Measurements from ENCODE around the gene TMPRSS3.

Gene TMPRSS3

DNA sequence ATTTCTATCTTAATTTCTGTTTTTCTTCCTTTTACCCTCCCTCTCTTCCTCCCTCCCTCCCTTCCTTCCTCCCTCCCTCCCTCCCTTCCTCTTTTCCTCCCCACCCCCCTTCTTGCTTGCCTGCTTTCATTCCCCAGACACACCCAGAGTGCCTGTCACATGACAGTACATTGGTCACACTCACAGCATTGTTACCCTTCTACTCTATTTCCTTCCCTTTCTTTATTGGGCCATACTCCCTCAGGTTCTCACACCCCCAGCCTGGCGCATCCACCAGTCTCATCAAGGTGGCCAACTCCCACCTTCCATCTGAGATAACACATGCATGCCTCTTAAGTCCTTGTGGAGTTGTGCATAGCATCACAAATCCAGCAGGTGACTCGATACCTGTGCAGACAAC lies 10.9 kb downstream of the TMPRSS3 start:
- Histone ChIP-seq H3K27ac (ENCODE audit: low read length) (no peak overlapping the region), H3K36me3 (ENCODE audit: control insufficient read depth, low read depth, low read length) (no peaks in the 10 kb centered on the region), H3K9me3 (ENCODE audit: control insufficient read depth, low read depth, low read length) (no peaks in the 10 kb centered on the region), H3K4me3 (ENCODE audit: low read length) (no peak overlapping the region), H3K4me1 (ENCODE audit: control insufficient read depth, low read depth, low read length) (peaks cover 9% of the 10 kb centered on the region), H3K9ac (ENCODE audit: low read length) (no peak overlapping the region), H3K27me3 (ENCODE audit: control insufficient read depth, insufficient read depth, low read length) (no peaks in the 10 kb centered on the region)

DNA sequence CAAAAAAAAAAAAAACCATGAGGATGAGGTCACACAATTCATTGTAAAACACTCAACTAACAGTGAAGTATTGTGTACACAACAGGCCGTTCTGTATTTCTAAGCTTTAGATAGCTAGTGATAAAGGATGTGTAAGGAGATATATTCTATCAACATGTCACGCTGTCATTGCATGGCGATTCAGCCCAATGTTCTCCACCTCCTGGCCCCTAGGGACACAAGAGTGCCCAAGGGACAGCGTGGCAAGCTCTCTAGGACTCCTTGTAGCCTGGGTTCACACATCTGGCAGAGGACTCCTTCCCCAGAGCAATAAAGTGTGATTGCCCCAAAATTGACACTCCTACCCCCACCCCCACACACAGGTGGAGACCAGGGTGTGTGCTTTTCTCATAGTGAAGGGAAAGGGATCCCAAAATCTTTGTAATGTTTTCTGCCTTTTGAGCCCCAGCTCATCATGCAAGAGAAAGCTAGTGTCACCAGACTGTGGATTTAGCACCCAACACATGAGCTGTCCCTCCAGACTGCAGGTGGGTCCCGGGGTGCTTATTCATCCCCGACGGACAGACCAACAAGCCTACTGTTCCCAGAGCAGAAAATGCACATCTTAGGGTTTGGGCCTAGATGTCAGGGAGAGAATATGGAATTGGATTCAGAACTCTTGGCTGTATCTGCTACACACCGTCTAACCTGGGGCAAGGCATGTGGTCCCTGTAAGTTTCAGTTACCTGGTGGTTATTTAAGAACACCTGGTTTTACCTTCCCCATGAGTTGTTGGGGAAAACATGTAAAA lies 11.5 kb downstream of the TMPRSS3 start:
- Histone ChIP-seq H3K27ac (ENCODE audit: low read length) (no peak overlapping the region), H3K4me1 (ENCODE audit: control insufficient read depth, low read depth, low read length) (peaks cover 3% of the 10 kb centered on the region), H3K4me3 (ENCODE audit: low read length) (no peak overlapping the region), H3K27me3 (ENCODE audit: control insufficient read depth, insufficient read depth, low read length) (no peaks in the 10 kb centered on the region), H3K9ac (ENCODE audit: low read length) (no peak overlapping the region), H3K9me3 (ENCODE audit: control insufficient read depth, low read depth, low read length) (no peaks in the 10 kb centered on the region), H3K36me3 (ENCODE audit: control insufficient read depth, low read depth, low read length) (no peaks in the 10 kb centered on the region)

DNA sequence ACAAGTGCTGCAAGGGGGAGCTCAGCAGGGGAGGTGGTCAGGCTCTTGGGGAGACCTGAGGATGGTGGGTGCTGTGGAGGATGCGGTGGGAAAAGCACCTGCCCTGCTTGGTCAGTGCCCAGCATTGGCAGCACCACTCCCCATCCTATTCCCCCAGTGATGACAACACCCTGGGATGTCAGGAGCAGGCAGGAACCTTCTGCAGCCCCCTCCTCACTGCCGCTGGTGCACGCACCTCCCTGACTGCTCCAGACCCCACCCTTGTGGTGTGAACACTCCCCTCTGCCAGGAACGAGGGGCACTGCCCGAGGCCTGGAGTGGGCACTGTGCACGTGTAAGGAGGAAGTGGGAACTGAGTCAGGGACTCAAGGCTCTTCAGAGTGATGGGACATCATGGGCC lies 12.5 kb downstream of the TMPRSS3 start:
- Histone ChIP-seq H3K4me1 (ENCODE audit: control insufficient read depth, low read depth, low read length) (no peaks in the 10 kb centered on the region), H3K36me3 (ENCODE audit: control insufficient read depth, low read depth, low read length) (no peaks in the 10 kb centered on the region), H3K4me3 (ENCODE audit: low read length) (no peak overlapping the region), H3K9me3 (ENCODE audit: control insufficient read depth, low read depth, low read length) (no peaks in the 10 kb centered on the region), H3K27me3 (ENCODE audit: control insufficient read depth, insufficient read depth, low read length) (no peaks in the 10 kb centered on the region), H3K27ac (ENCODE audit: low read length) (no peak overlapping the region), H3K9ac (ENCODE audit: low read length) (no peak overlapping the region)

DNA sequence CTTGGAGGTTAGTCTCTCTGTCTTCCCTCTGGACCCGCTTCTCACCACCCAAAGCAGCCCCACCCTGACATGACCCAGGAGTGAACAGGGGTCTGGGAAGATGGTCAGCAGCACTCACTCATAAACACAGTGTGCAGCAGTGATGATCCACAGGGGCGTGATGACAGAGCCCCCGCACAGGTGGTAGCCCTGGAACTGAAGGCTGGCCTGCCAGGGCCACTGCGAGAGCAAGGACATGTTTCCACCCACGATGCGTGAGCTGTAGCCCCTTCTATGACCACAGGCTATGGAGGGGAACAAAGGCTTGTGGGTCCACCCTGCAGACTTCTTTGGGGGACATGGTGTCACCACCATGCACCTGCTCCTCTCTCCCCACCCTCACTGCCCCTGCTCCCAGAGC lies 12.9 kb downstream of the TMPRSS3 start:
- Histone ChIP-seq H3K4me1 (ENCODE audit: control insufficient read depth, low read depth, low read length) (no peaks in the 10 kb centered on the region), H3K36me3 (ENCODE audit: control insufficient read depth, low read depth, low read length) (no peaks in the 10 kb centered on the region), H3K27ac (ENCODE audit: low read length) (no peak overlapping the region), H3K9ac (ENCODE audit: low read length) (no peak overlapping the region), H3K4me3 (ENCODE audit: low read length) (no peak overlapping the region), H3K27me3 (ENCODE audit: control insufficient read depth, insufficient read depth, low read length) (no peaks in the 10 kb centered on the region), H3K9me3 (ENCODE audit: control insufficient read depth, low read depth, low read length) (no peaks in the 10 kb centered on the region)

DNA sequence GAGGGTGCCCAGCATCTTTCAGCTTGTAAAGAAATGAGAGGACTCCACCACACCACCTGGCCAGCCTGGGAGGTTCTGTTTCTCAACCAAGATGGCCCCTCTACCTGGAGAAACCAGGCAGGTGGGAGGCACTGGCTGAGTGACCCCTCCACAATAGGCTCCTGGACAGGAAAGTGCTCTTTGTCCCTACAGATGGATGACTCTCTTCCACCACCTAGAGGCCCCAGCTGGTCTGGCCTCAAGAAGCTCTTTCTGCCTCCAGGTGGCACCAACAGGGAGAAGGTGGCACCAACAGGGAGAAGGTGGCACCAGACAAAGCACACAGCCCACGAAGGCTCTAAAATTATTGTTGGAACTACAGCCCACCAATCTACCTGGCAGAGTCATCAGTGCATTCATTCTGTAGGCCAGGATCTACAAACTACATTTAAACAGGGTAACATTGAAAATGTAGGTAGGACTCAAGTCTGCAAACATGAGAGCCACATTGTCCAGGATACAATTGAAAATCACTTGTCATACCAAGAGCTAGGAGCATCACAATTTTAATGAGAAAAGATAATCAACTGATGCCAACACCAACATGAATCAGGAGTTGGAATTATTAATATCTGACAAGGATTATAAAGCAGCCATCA lies 14.4 kb downstream of the TMPRSS3 start:
- H3K4me3 ChIP-seq (ENCODE audit: low read length) = no peak overlapping the region
- H3K27ac ChIP-seq (ENCODE audit: low read length) = no peak overlapping the region
- no peaks in the 10 kb centered on the region for H3K4me1 ChIP-seq (ENCODE audit: control insufficient read depth, low read depth, low read length)
- no peaks in the 10 kb centered on the region for H3K9me3 ChIP-seq (ENCODE audit: control insufficient read depth, low read depth, low read length)
- H3K36me3 ChIP-seq (ENCODE audit: control insufficient read depth, low read depth, low read length) = no peaks in the 10 kb centered on the region
- H3K27me3 ChIP-seq (ENCODE audit: control insufficient read depth, insufficient read depth, low read length) = no peaks in the 10 kb centered on the region
- no peak overlapping the region for H3K9ac ChIP-seq (ENCODE audit: low read length)

DNA sequence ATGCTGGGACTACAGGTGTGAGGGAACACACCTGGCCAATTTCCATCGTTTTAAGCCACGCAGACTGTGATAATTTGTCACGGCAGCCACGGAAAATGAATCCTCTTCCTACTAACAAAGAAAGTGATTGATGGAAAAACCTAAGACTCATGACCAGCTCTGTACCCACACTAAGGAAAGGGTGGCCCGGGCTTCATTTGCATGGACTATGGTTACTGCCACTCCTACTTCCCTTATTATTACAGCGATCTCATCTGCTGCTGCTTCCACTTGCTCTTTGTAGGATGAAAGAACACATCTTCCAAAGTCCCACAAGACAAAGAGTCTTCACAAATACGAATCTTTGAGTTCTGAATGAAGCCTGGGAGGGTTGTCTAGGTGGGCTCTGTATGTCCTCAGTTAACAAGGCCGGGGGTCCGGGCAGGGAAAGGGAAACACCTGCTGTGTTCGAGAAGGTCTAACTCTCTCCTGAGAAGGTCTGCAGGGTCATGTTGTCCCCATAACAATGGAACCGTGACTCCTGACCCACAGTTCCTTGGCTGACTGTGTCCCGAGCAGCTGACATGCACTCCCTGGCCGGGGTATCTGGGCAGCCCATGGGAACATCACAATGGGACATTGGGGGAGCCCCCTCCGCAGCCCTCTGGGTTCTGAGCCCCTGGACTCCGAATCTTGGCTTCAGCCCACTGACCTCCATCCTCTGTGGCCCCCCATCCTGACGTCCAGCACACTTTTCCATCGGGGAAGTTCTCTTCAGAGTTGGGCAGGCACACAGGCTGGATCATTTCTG lies 16.2 kb downstream of the TMPRSS3 start:
- no peak overlapping the region for H3K4me3 ChIP-seq (ENCODE audit: low read length)
- no peaks in the 10 kb centered on the region for H3K36me3 ChIP-seq (ENCODE audit: control insufficient read depth, low read depth, low read length)
- no peak overlapping the region for H3K27ac ChIP-seq (ENCODE audit: low read length)
- no peak overlapping the region for H3K9ac ChIP-seq (ENCODE audit: low read length)
- H3K27me3 ChIP-seq (ENCODE audit: control insufficient read depth, insufficient read depth, low read length) = peaks cover 14% of the 10 kb centered on the region
- peaks cover 1% of the 10 kb centered on the region for H3K4me1 ChIP-seq (ENCODE audit: control insufficient read depth, low read depth, low read length)
- no peaks in the 10 kb centered on the region for H3K9me3 ChIP-seq (ENCODE audit: control insufficient read depth, low read depth, low read length)

DNA sequence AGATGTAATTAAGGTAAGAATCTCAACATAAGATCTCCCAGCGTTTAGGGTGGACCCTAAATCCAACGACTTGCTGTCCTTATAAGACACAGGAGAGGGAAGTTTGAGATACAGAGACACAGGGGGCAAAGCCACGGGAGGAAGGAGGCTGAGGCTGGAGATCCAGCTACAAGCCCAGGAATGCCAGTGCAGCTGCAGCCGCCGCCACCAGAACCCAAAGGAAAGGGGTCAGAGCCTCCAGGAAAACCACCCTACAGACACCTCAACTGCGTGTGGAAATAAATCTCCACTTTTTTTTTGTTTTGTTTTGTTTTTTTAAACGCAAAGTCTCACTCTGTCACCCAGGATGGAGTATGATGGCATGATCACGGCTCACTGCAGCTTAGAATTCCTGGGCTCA lies 17.4 kb downstream of the TMPRSS3 start:
- H3K4me1 ChIP-seq (ENCODE audit: control insufficient read depth, low read depth, low read length) = peaks cover 6% of the 10 kb centered on the region
- no peak overlapping the region for H3K27ac ChIP-seq (ENCODE audit: low read length)
- peaks cover 23% of the 10 kb centered on the region for H3K27me3 ChIP-seq (ENCODE audit: control insufficient read depth, insufficient read depth, low read length)
- no peak overlapping the region for H3K9ac ChIP-seq (ENCODE audit: low read length)
- H3K36me3 ChIP-seq (ENCODE audit: control insufficient read depth, low read depth, low read length) = no peaks in the 10 kb centered on the region
- H3K4me3 ChIP-seq (ENCODE audit: low read length) = no peak overlapping the region
- no peaks in the 10 kb centered on the region for H3K9me3 ChIP-seq (ENCODE audit: control insufficient read depth, low read depth, low read length)

DNA sequence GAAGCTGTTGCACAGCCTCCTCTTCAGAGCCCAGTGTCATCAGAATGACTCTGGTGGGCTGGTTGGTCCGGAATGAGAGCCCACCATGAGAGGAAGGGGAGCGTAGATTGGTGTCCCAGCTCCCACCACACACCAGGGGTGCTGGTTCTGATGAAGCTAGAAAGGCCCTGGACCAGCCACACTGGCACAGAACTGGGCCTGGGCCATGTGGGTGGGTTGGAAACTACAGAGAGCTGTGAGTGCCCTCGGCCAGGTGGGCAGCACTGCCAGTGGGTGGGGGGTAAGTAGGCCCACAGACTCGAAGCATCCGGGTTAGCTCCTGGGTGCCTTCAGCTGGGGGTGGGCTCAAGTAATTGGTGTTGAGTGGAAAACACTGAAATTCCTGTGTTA lies 17.9 kb downstream of the TMPRSS3 start:
- Histone ChIP-seq H3K4me1 (ENCODE audit: control insufficient read depth, low read depth, low read length) (peaks cover 6% of the 10 kb centered on the region), H3K27me3 (ENCODE audit: control insufficient read depth, insufficient read depth, low read length) (peaks cover 23% of the 10 kb centered on the region), H3K27ac (ENCODE audit: low read length) (no peak overlapping the region), H3K9ac (ENCODE audit: low read length) (no peak overlapping the region), H3K4me3 (ENCODE audit: low read length) (no peak overlapping the region), H3K36me3 (ENCODE audit: control insufficient read depth, low read depth, low read length) (no peaks in the 10 kb centered on the region), H3K9me3 (ENCODE audit: control insufficient read depth, low read depth, low read length) (no peaks in the 10 kb centered on the region)

DNA sequence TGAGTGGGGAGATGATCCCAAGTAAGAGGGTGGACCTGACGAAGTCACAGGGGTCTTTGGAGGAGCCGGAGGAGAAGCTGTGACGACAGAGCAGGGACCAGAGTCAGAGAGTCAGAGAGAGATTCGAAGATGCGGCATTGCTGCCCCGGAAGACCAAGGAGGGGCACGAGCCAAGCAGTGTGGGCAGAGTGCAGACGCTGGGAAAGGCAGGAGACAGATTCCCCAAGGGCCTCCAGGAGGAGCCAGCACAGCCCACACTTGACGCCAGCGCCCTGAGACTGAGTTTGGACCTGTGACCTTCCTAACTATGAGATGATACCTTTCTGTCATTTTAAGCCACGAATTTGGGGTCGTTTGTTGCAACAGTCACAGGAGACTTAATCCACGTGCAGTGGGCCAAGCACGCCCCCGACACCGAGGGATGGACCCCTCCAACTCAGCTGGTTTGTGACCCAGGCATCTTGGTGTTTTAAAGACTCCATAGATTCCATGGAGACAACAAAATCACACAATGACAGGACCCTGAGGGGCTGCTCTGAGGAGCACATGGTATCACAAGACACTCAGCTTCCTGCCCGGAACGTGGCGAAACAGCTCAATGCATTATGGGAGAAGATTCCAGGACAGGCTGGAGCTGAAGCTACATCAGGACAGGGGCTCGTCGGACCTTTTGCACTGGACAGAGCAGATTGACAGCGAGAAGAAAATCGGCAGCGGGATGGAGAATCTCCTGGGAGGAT lies 18.5 kb downstream of the TMPRSS3 start:
- H3K9ac ChIP-seq (ENCODE audit: low read length) = no peak overlapping the region
- H3K4me1 ChIP-seq (ENCODE audit: control insufficient read depth, low read depth, low read length) = peaks cover 6% of the 10 kb centered on the region
- H3K36me3 ChIP-seq (ENCODE audit: control insufficient read depth, low read depth, low read length) = no peaks in the 10 kb centered on the region
- H3K27ac ChIP-seq (ENCODE audit: low read length) = no peak overlapping the region
- H3K4me3 ChIP-seq (ENCODE audit: low read length) = no peak overlapping the region
- no peaks in the 10 kb centered on the region for H3K9me3 ChIP-seq (ENCODE audit: control insufficient read depth, low read depth, low read length)
- peaks cover 23% of the 10 kb centered on the region for H3K27me3 ChIP-seq (ENCODE audit: control insufficient read depth, insufficient read depth, low read length)

DNA sequence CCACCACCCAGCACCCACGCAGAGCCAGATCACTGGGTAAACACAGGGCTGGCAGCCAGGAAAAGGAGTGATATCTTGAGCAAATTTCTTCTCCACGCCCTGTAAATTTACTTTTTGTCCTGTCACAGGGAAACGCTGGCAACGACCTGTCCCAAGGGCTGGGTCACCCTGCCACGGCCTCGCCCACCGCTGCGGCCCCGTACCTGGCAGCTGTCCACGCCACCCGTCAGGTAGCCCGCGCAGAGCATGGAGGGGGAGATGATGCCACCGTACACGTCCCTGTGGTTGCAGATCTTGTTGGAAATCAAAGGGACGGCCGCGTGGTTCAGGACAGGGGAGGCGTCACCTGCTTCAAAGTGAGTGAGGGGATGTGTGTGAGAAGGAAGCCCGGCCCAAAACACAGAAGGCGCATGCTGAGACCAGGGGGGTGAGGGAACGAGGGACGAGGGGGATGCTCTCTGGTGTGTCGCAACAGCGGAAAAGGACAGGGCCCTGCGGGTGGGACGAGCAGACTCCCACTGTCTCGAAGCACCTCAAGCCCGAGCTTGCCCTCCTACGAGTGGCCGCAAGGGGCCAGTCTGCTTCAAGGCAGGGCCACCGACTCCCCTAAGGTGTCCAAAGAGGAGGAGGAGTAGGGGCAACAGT lies 19.4 kb downstream of the TMPRSS3 start:
- H3K4me3 ChIP-seq (ENCODE audit: low read length) = no peak overlapping the region
- H3K27me3 ChIP-seq (ENCODE audit: control insufficient read depth, insufficient read depth, low read length) = peaks cover 23% of the 10 kb centered on the region
- H3K9ac ChIP-seq (ENCODE audit: low read length) = no peak overlapping the region
- peaks cover 6% of the 10 kb centered on the region for H3K4me1 ChIP-seq (ENCODE audit: control insufficient read depth, low read depth, low read length)
- no peak overlapping the region for H3K27ac ChIP-seq (ENCODE audit: low read length)
- H3K36me3 ChIP-seq (ENCODE audit: control insufficient read depth, low read depth, low read length) = no peaks in the 10 kb centered on the region
- no peaks in the 10 kb centered on the region for H3K9me3 ChIP-seq (ENCODE audit: control insufficient read depth, low read depth, low read length)

DNA sequence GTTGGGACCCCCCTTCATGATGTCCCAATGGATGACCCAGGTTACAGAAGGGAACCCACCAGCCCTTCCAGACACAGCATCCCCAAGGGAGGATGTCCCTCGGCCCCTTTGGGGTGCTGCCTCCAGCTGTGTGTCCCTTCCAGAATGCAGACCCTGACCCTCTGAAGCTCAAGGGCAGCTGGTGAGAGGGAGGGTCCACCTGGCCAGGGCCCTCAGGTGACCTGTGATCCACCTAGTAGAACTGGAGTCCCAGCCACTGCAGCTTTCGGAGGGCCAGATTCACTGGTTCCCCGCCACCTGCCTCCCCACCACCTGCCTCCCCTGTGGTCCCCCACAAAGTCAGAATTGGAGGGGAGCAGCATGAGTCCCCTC lies 19.9 kb downstream of the TMPRSS3 start:
- peaks cover 23% of the 10 kb centered on the region for H3K27me3 ChIP-seq (ENCODE audit: control insufficient read depth, insufficient read depth, low read length)
- no peak overlapping the region for H3K27ac ChIP-seq (ENCODE audit: low read length)
- H3K4me3 ChIP-seq (ENCODE audit: low read length) = no peak overlapping the region
- H3K9ac ChIP-seq (ENCODE audit: low read length) = no peak overlapping the region
- H3K9me3 ChIP-seq (ENCODE audit: control insufficient read depth, low read depth, low read length) = no peaks in the 10 kb centered on the region
- peaks cover 6% of the 10 kb centered on the region for H3K4me1 ChIP-seq (ENCODE audit: control insufficient read depth, low read depth, low read length)
- H3K36me3 ChIP-seq (ENCODE audit: control insufficient read depth, low read depth, low read length) = no peaks in the 10 kb centered on the region

Measured in iPS-18a (cell line).